Astrocyte (in vitro differentiated cells and primary cell): ENCODE data around the gene FMN1. TPM values are rescaled to one million over a fixed set of nuclear protein-coding genes. Genes with fewer than 3 reads are reported as not detected.
A peak's percentile ranks its signal among the peaks of the same experiment; 100 is the strongest.

Experiments
- DNase-seq: peaks from one replicate; pipeline ENCODE4 v3.0.0-alpha.2; 2010; ENCODE audit warnings: low read depth
- FAIRE-seq: peaks from 2 replicates; lab custom pipeline; 2011; peaks lifted over from hg19 to GRCh38; lab: Jason Lieb, UNC
- H2AFZ ChIP-seq: 2 replicates; pipeline ENCODE4 v1.6.0; 2012; ENCODE audit warnings: low read depth, low read length, inconsistent platforms
- H3K27ac ChIP-seq: 2 replicates; pipeline ENCODE4 v1.5.1; 2011; ENCODE audit warnings: low read depth, low read length, inconsistent platforms
- H3K27me3 ChIP-seq: 2 replicates; pipeline ENCODE4 v1.6.0; 2011; ENCODE audit warnings: low read length, inconsistent platforms; ENCODE audit not compliant: insufficient read depth
- H3K36me3 ChIP-seq: 2 replicates; pipeline ENCODE4 v1.5.1; 2011; ENCODE audit warnings: low read length, inconsistent platforms; ENCODE audit not compliant: insufficient read depth
- H3K4me1 ChIP-seq: 2 replicates; pipeline ENCODE4 v1.5.1; 2011; ENCODE audit warnings: low read length, inconsistent platforms; ENCODE audit not compliant: insufficient read depth
- H3K4me2 ChIP-seq: 2 replicates; pipeline ENCODE4 v1.6.0; 2012; ENCODE audit warnings: low read length, inconsistent platforms
- H3K4me3 ChIP-seq: 2 replicates; pipeline ENCODE4 v1.5.1; 2011; ENCODE audit warnings: low read depth, mild to moderate bottlenecking, low read length, inconsistent platforms; ENCODE audit not compliant: insufficient read depth
- H3K79me2 ChIP-seq: 2 replicates; pipeline ENCODE4 v1.6.0; 2012; ENCODE audit warnings: mild to moderate bottlenecking, low read length, inconsistent platforms; ENCODE audit not compliant: insufficient read depth
- H3K9ac ChIP-seq: 2 replicates; pipeline ENCODE4 v1.6.0; 2012; ENCODE audit warnings: mild to moderate bottlenecking, low read length, inconsistent platforms
- H3K9me3 ChIP-seq: 2 replicates; pipeline ENCODE4 v1.5.1; 2012; ENCODE audit warnings: low read depth, mild to moderate bottlenecking, low read length, inconsistent platforms; ENCODE audit not compliant: insufficient read depth
- H4K20me1 ChIP-seq: 2 replicates; pipeline ENCODE4 v1.6.0; 2012; ENCODE audit warnings: low read length, inconsistent platforms; ENCODE audit not compliant: insufficient read depth
- H3K27ac Mint-ChIP-seq: one replicate; pipeline ENCODE4 v1.8.0; 2021; ENCODE audit warnings: mild to moderate bottlenecking, mixed read lengths; ENCODE audit not compliant: unreplicated experiment
- H3K27me3 Mint-ChIP-seq: one replicate; pipeline ENCODE4 v1.8.0; 2021; ENCODE audit warnings: low read depth, mixed read lengths; ENCODE audit not compliant: unreplicated experiment
- H3K36me3 Mint-ChIP-seq: one replicate; pipeline ENCODE4 v1.8.0; 2021; ENCODE audit warnings: low read depth, mixed read lengths; ENCODE audit not compliant: unreplicated experiment
- H3K4me1 Mint-ChIP-seq: one replicate; pipeline ENCODE4 v1.8.0; 2021; ENCODE audit warnings: low read depth, mixed read lengths; ENCODE audit not compliant: unreplicated experiment
- H3K4me3 Mint-ChIP-seq: one replicate; pipeline ENCODE4 v1.8.0; 2021; ENCODE audit warnings: mild to moderate bottlenecking, moderate library complexity, mixed read lengths; ENCODE audit not compliant: unreplicated experiment
- H3K9me3 Mint-ChIP-seq: one replicate; pipeline ENCODE4 v1.8.0; 2021; ENCODE audit warnings: mild to moderate bottlenecking, mixed read lengths; ENCODE audit not compliant: unreplicated experiment
- EZH2 ChIP-seq: IDR thresholded peaks from 2 replicates; pipeline ENCODE4 v1.6.1; 2012; ENCODE audit warnings: mild to moderate bottlenecking, low read length, inconsistent platforms; ENCODE audit not compliant: insufficient read depth
- total RNA-seq: library from RNA; stranded (reverse); gene quantifications from 2 replicates; pipeline ENCODE4 v1.2.1, GENCODE V29; 2021
- TF ChIP-seq, protein P1 (sequence below): IDR thresholded peaks from 2 replicates; pipeline ENCODE4 v1.5.1; 2011; ENCODE audit warnings: low read depth, mild to moderate bottlenecking, inconsistent platforms, low read length, moderate library complexity; ENCODE audit not compliant: insufficient read depth

Gene FMN1
- total RNA-seq, 1 donor from 2014 or later: 5.3 TPM

- Mint-ChIP-seq H3K27me3 (peaks cover 24% of the 10 kb centered on the region), H3K4me1 (peaks cover 2% of the 10 kb centered on the region), H3K4me3 (peak overlapping the region; percentile 60), H3K9me3 (peaks cover 9% of the 10 kb centered on the region), H3K27ac (no peak overlapping the region), H3K36me3 (no peaks in the 10 kb centered on the region)
- peak overlapping the region; percentile 91 for H3K4me2 ChIP-seq
- peaks cover 11% of the 10 kb centered on the region for H3K4me1 ChIP-seq
- peak overlapping the region; percentile 67 for H2AFZ ChIP-seq
- no peaks in the 10 kb centered on the region for H3K27me3 ChIP-seq
- H3K4me3 ChIP-seq: peak overlapping the region; percentile 60
- H3K27ac ChIP-seq: peak overlapping the region; percentile 91
- DNase-seq (no peak), FAIRE-seq (no peak)
- peaks cover 44% of the 10 kb centered on the region for H3K79me2 ChIP-seq
- H4K20me1 ChIP-seq: peaks cover 14% of the 10 kb centered on the region
- peaks cover 6% of the 10 kb centered on the region for H3K36me3 ChIP-seq
- TF ChIP-seq EZH2: no peak
- TF ChIP-seq, protein P1, sequence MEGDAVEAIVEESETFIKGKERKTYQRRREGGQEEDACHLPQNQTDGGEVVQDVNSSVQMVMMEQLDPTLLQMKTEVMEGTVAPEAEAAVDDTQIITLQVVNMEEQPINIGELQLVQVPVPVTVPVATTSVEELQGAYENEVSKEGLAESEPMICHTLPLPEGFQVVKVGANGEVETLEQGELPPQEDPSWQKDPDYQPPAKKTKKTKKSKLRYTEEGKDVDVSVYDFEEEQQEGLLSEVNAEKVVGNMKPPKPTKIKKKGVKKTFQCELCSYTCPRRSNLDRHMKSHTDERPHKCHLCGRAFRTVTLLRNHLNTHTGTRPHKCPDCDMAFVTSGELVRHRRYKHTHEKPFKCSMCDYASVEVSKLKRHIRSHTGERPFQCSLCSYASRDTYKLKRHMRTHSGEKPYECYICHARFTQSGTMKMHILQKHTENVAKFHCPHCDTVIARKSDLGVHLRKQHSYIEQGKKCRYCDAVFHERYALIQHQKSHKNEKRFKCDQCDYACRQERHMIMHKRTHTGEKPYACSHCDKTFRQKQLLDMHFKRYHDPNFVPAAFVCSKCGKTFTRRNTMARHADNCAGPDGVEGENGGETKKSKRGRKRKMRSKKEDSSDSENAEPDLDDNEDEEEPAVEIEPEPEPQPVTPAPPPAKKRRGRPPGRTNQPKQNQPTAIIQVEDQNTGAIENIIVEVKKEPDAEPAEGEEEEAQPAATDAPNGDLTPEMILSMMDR: no peak
- H3K9me3 ChIP-seq: no peaks in the 10 kb centered on the region
- H3K9ac ChIP-seq: peak overlapping the region; percentile 94
Observed at GRCh38 chr15:32716915-32717425, 477.5 kb downstream of the FMN1 start.

DNA sequence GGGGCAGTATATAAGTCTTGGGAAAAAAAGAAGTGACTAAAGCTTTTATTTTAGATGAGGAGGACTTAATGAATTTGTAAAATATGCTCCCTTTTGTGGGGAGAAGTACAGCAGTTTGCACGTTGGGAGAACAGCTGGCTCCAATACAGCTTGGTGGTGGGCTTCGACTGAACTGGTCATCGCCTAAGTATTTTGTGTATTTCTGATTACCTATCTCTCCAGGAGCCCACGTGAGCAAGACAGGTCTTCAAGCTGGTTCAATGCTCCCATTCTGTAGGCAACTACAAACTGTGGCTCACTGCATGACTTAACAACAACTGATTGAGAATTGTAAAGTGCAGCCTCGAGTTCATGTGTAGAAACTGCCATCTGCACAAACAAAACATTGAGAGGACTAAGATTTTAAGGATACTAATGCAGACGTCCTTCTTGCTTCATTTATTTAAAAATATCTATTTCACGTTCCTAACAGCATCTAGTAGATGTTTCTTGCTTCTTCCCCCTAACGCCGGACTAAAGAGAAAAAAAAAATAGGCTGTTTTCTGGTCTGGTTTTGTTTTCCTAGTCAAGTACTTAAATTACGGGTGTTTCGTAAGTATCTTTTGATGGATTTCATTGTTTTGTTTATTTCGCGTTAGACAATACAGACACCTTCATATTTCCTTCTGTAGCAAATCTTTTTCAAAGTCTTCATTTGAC is 478.1 kb downstream of the FMN1 start:
- Histone ChIP-seq H3K4me3 (peak overlapping the region; percentile 60), H3K9ac (peak overlapping the region; percentile 94), H2AFZ (no peak overlapping the region), H4K20me1 (peaks cover 14% of the 10 kb centered on the region), H3K79me2 (peaks cover 39% of the 10 kb centered on the region), H3K9me3 (no peaks in the 10 kb centered on the region), H3K4me1 (peaks cover 11% of the 10 kb centered on the region), H3K4me2 (peak overlapping the region; percentile 91), H3K27me3 (no peaks in the 10 kb centered on the region), H3K27ac (peak overlapping the region; percentile 91), H3K36me3 (peaks cover 5% of the 10 kb centered on the region)
- H3K4me3 Mint-ChIP-seq: peak overlapping the region; percentile 60
- H3K4me1 Mint-ChIP-seq: peaks cover 2% of the 10 kb centered on the region
- no peak overlapping the region for H3K27ac Mint-ChIP-seq
- DNase-seq: no peak
- FAIRE-seq: no peak
- no peaks in the 10 kb centered on the region for H3K36me3 Mint-ChIP-seq
- peaks cover 9% of the 10 kb centered on the region for H3K9me3 Mint-ChIP-seq
- peaks cover 24% of the 10 kb centered on the region for H3K27me3 Mint-ChIP-seq
- TF ChIP-seq, protein P1: no peak
- TF ChIP-seq EZH2: no peak

Other genes starting within 250 kb of the FMN1 start
- 0.91 and 1.5 TPM in 2 replicates for gene RYR3, start 116.3 kb upstream of the FMN1 start, total RNA-seq